Eye (tissue), 1 donor: ENCODE results near the gene CSMD2.

ENCODE experiments used
- DNase-seq: peaks from one replicate; pipeline ENCODE4 v3.0.0-alpha.2; 2015

CSMD2 gene

DNA sequence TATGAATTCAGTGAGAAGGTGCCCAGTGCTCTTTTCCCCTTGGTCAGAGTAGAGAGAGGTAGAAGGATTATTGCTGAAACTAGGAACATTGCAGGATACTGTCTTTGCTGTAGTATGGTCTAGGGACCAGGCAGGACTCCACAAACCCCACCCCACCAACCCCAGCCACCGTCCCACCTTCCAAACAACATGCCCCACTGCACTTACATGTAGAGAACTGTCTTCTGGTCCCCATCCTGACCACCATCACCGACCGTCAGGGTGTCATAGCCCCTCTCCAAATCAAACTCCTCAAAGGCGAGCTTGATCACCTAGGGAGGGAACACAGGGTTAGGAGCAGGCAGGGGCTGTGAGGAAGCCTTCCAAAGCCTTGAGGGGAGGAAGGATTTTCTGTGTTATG lies 372.8 kb downstream of the CSMD2 start:
- DNase-seq = no peak

DNA sequence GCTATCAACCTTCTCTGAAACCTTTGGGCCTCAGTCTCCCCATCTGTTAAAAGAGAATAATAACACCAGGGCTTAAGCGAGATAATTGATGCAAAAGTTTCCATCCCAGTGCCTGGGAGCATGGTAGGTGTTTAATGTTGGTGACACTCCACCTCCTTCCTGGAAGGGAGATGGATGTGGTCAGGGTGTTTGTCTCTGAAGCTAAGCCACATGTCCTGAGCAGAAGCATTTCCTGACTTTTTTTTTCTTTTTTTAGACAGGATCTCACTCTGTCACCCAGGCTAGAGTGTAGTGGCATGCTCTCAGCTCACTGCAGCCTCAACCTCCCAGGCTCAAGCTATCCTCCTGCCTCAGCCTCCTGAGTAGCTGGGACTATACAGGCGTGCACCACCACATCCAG lies 373.8 kb downstream of the CSMD2 start:
- no peak for DNase-seq

DNA sequence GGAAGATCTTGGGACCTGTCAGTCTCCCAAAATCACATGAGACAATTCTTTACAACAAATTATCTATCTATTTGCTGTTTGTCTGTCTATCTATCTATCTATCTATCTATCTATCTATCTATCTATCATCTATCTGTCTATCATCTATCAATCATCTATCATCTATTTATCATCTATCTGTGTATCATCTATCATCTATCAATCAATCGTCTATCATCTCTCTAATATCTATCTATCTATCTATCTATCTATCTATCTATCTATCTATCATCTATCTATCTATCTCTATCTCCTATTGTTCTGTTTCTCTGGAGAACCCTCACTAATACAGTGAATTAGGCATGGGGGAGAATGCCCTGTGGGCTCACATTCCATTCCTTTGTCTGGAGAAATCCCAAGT lies 374.5 kb downstream of the CSMD2 start:
- no peak for DNase-seq

DNA sequence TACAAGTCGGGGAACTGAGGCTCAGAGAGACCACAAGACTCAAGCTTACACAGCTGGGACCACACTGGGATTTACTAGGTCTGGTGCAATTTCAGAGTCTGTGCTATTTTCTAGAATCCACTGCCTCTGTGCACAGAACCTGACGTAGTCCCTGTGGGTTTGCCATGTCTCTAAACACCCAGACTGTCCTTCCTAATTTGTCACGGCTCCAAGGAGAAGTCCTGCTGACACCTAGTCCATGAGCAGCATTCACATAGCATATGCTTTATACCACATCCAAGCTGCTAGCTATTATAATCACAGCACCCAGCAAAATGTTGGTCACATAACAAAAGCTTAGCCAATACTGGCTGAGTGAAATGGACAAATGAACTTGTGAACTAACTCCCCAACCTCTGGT lies 380.2 kb downstream of the CSMD2 start:
- no peak for DNase-seq

DNA sequence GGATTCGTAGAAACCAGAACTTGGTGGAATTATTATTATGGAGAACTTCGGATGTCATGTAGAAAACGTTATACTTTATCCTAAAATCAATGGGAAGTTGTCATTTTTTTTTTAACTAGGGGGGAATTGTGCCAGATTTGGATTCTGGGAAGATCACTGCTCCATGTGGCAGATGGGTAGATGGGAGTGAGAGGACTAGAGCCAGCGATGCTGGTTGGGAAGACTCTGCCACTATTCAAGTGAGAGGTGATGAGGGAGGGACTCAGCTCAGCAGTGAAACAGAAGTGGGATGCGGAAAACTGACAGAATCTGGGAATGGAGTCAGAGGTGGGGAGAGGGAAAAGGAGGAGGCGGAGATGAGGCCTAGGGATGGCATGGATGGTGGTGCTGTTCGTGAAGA lies 382.3 kb downstream of the CSMD2 start:
- DNase-seq = no peak

DNA sequence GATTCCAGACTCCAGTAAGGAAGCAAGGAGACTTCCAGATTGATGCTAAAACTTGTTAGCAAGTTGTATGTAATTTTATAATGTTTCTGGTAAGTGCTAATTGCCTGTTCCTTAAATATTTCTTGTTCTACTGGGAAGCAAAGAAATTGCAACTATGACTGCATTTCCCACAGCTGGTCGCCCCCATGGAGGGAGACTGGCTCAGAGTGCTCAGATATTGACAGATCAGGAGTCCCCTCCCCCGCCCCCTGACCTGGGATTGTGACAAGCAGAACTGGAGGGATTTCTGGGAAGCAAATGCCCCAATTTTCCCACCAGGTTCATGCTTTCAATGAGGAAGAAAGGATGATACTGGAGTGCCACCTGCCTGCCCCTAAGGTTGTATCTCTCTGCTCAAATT lies 383.4 kb downstream of the CSMD2 start:
- no peak for DNase-seq

DNA sequence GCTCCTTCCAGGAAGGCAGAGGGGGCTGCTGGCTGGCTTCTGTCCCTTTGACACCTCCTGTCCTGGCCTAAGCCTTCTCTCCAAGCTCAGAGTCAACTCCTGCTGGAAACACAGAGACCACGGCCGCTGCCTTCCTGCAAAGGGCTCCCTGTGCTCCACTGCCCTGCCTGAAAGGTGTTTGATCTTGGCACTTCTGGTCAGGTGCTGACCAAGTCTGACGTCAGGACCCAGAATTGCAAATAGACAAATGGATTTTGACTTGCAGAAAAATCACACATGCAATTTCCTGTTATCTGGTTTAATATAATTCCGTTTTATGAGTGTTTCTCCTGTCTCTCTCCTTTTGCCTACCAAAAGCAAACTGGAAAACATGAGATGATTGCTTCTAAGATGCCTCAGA lies 387.7 kb downstream of the CSMD2 start:
- DNase-seq = no peak

DNA sequence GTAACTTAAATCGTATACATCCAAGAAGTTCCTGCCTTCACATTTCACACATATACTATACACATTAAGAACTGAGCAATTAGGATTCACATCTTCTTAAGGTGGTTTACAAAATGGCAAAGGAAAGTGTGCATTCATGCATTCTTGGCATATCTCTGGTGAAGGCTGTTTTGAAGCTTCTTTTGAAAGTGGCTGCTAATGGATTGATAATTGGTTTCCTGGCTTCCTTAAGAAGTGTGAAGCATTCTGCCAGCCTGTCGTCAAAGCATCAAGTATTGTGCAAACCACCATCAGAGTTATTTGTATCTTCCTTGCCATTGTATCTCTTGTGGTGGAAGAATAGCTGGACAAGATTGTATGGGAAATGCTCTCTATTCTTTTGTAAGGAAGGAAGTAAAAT lies 396.2 kb downstream of the CSMD2 start:
- DNase-seq = no peak

DNA sequence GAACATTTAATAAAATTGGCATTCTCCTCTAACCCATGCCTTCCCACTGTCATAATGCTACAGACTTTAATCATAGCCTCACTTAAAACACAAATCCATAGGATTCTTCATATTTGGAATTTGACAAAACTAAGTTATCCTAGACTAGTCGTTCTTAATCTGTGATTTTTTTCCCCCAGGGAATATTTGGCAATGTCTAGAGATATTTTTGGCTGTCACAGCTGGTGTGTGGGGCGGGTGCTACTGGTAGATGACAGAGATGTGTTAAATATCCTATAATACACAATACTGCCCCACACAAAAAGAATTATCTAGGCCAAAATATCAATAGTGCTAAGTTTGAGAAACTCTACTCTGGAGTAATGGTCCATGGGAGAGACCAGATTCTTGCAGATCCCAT lies 396.9 kb downstream of the CSMD2 start:
- no peak for DNase-seq

DNA sequence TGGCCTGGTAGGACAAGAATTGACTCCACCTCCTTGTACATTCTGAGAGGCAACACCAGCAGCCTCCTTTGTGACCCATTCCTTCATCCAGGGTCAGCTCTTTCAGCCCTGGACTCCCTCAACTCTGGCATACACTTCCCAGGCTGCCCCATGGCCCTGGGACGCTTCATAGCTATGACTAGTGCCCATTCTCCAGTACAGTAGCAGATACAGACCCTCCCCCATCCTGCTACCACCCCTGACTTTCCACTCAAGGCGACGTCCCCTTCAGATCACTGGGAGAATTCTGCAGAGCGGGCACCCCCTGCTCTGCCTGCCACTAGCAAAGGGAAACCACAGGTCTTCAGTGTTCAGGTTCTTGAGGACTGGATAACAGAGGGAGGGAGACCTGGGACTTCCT lies 400.9 kb downstream of the CSMD2 start:
- no peak for DNase-seq

DNA sequence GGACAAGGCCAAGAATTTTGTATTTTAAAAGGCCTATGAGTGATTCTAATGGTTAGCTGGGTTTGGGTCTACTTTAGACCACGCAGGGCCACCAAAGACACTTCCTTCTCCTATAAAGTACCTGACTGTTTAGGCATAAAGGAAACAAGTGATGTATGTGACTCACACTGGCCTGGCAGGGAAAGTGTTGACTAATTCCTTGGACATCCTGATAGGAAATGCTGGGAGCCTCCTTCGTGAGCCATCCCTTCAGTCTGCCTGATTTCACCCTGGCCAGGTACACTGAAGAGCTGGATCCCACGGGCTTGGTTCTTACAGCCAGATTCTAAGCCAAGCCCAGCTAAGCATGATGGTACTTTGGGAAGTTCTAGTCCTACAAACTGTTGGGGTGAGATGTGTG lies 401.6 kb downstream of the CSMD2 start:
- DNase-seq = no peak

DNA sequence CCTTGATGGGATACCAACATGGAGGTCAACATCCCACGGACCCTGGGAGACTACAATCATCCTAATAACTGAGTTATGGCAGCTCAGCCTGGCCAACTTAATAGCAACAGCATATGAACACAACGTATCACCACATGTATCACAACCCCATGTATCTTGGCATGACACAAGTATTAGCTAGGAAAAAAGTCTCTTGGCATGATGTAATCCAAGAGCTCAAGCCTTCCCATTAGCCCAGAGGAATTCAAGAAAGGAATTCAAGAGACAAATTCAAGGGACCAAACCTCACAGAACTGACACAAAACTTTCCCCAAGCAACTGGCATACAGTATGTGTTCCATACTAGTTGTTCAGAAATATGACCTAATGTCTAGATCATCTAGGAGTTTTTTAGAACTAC lies 402.1 kb downstream of the CSMD2 start:
- DNase-seq = no peak

DNA sequence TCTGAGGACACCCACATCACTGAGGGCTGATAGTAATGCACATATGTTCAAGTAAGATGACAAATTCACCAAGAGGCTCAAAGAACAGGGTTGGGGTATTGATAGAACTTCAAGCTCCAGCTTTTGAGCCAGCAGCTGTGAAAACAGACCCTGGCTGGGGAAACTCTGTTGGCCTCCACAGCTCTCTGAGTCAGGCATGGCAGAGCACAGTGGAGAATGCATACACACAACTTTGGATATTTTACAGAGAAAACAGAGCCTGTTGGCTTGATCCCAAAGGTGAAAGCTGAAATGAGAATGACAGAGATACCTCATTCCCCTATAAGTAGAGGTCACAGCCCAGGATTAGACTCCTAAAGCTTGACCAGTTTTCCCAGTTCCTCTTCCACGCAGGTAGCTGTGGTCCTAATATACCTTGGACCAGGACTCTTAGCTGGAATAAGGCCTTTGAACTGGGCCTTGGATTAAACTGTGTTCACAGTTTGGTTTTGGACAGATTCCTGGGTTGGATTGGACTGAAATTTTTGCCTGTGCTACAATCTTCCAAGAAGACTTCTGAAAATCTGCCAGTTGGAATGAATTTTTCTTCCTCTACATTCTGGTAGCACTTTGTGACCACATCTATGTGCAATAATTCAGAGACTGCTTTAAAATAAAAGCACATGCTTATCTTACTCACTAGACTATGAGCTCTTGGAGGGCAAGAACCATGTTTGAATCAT lies 402.8 kb downstream of the CSMD2 start:
- peak; percentile 30 for DNase-seq

DNA sequence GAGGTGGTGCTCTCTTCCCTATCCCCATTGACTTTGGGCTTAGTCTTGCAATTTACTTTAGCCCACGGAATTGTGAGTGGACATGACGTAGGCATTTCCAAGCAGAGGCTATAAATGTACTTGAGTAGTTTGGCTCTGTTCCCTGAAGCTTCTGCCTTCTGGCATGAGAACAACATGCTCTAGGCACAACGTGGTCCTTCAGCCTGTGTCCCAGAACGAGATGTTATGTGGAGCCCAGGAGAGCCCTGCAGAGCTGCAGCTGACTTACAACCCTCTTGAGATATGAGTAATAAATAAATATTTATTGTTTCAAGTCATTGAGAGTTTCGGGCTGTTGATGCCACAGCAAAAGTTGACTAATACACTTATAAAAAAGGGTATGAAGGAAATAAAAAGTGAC lies 406.3 kb downstream of the CSMD2 start:
- no peak for DNase-seq

DNA sequence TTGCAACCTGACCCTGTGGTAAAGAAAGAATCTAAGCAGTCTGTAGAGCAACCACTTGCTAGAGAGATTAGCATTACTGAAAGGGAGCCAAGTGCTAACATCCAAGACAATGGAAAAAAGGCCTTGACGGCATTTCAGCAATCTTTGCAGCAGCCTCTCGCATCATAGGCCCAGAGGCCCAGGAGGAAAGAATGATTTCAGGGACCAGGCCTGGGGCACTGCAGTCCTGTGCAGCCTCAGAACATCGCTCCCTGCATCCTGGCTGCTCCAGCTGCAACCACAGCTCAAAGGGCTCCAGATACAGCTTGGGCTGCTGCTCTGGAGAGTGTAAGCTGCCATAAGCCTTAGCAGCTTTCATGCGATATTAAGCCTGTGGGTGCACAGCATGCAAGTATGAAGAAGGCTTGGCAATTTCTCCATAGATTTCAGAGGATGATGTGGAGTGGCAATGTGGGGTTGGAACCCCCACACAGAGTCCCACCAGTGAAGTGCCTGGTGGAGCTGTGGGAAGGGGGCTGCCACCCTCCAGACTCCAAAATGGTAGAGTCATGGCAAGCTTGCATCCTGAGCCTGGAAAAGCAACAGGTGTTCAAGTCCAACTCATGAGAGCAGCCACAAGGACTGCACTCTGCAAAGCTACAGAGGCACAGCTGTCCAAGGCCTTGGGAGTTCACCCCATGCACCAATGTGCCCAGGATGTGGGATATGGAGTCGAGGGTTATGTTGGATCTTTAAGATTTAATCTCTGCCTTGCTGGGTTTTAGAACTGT lies 411.8 kb downstream of the CSMD2 start:
- DNase-seq = no peak

DNA sequence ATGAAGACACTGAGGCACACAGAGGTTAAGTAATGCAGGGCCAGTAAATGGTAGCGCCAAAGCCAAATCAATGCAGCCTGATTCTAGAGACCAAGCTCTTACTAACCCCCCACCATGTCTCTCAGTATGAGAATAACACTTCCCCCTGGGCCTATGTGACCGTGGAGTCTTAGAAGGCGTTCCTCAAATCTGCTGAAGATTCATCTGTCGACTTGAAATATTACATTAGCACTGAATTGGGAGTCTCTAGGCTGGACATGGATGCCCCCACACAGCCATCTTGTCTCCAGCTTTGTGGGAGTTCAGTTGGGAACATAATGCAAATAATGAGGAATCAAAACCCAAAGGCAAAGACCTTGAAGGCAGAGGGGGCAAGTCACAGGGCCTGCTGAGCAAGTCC lies 419.1 kb downstream of the CSMD2 start:
- DNase-seq = no peak

DNA sequence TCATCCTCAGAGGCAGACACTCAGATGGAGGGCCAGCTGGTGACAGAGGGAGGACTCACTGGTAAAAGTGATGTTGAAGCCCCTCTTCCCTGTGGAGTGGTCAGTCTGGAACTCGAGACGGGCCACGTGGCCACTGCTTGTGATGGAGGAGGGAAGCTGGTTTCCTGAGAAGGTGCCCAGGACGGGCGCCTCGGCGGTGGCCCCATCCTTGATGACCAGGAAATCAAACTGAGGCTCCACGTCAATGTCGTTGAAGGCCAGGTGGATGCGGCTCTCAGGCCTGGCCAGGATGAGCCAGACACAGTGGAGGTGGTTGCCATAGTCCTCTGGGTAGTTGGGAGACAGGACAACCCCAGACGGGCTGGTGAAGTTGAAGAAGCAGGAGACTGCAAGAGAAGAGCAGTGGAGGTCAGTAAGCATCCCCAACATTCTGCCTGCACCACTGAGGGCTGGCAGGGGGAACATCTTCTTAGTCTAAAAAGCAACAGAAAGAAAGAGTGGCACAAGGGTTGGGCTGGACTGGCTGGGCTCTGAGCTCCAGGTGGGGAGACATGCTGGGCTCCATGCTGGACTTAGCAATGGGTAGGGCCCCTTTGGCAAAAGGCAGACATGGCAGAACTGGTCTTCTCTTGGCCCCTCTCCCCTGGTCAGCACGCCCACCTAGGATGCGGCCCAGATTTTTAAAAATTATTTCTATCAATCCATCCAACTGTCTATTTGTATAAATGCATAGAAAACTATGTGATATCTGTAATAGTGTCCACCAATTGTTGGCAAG lies 421.6 kb downstream of the CSMD2 start:
- no peak for DNase-seq

DNA sequence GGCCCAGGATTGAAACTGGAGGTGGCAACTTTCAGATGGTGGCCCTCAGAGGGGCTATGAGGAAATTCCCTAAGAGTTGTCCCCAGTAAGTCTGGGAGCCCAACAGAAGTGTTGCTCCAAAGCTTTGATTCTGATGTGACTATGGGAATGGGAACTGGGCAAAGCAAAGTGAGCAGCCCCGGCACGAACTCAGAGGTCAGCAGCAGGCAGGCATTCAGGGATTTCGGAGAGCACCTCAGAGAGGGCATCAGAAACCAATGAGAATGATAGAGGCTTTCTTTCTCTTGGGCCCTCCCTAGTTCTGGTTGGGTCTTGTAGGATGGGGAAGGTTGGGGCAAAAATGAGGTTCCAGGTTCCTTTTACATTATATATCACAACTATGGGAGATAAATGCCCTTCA lies 422.4 kb downstream of the CSMD2 start:
- no peak for DNase-seq

DNA sequence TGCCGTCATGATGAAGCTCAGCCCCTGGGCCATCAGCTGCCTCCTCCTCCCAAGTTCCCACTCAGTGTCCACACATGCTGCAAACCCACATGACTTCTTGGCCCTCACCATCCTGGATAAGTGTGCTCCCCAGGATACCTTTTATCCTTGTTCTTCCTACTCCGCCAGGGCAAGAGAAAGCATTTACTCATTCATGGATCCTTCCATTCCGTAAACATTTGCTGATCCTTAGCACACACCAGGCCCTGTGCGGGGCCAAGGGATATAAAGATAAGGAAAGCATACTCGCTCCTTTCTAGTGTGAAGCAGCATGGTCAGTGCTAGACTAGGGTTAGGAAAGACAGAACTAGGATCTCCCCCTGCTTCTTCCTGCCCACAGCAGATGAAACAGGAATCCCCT lies 423.3 kb downstream of the CSMD2 start:
- DNase-seq = no peak

DNA sequence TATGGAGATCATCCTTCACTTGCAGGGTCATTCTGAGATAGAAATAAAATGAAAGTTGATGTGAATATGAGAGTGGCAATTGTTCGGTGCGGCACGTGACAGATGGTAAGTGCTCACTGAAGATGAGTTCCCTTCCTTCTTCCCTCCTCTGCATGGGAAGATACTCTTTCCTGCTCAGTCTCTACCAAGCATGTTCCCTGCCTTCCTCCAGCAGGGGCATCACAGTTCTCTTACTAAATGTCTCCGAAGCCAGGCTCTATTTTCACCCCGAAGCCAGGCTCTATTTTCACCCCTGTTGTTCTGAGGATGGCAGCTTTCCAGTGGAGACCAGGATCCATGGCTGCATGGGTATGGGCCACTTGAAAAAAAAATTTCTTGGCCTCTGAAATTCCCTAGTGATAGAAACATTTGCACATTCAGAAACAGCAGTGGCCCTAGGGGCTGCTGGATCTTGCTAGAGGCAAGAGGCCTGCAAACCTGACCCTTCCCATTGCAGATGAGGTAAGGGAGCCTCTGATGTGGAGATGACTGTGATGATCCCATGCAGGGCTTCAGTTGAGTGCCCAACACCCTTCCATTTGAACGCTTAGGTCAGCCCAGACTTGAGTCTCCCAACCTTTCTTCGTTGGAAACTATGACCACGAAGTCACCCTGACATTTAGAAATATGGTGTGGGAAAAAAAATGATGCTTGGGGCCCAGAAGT lies 424.8 kb downstream of the CSMD2 start:
- DNase-seq = no peak

DNA sequence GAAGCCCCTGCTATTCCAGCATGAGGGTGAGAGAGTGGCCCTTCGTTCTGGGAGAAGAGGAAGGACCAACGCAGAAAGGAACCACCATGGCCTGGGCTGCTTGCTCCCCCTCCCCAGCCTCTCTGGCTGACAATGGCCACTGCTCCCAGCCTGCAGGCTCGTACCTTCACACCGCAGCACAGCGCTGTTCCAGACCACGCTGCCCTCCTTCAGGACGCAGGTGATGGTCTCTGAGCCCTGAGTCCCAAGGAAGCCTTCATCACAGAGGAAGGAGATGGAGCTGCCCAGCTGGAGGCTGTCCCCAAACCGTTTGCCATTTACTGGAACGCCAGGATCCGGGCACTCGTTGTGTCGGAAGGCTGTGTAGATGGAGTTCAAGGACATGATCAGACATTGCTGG lies 426.1 kb downstream of the CSMD2 start:
- no peak for DNase-seq

DNA sequence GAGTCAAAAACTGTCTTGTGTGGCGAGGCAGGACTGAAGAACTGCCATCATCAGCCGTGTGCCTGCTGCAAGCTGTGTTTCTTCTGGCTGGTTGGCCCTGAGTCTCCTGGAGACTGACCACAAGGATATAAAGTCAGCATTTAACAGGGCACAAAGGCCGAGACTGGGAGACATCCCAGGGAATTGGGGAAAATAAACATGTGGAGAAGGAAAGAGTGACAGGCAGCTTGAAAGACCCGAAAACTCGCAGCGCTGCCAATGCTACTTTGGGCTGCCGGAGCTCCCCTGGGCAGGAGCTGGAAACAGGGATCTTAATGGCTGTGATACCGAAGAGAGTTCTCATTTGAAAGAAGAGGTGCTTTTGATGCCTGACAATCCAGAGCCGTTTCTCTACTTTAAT lies 426.5 kb downstream of the CSMD2 start:
- no peak for DNase-seq

DNA sequence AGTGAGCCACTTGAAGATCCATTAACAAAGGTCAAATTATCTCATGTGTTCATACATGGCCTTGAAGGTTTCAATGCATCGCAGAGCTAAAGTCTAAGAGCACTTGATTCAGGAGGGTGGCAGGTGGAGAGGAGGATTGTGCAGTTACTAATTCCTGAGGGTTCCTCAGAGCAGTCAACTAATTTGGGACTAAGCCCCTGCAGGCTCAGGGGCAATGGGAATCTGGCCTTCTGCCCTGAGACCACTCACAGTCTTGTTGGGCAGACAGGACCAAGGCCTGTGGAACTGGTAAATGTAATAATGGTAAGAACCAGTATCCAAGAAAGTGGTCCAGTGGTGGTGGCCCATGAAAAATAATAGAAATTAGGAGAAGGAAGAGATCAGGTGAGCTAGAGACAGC lies 428.5 kb downstream of the CSMD2 start:
- DNase-seq = no peak
